B cell (primary cell): ENCODE data around the gene C1orf116. TPM values are rescaled to one million over a fixed set of nuclear protein-coding genes. Genes with fewer than 3 reads are reported as not detected.

ENCODE experiments used
- ATAC-seq: fragments of 200-7000 bp; cut with Tn5 transposase; one replicate; pipeline ENCODE4 v1.10.0; 2021; ENCODE audit warnings: low read depth, mild to moderate bottlenecking, moderate number of reproducible peaks, moderate library complexity
- CTCF ChIA-PET: fragments of 350-600 bp; sonication (Branson Sonifier 250); formaldehyde crosslinking; loops from one replicate; lab custom pipeline; 2021; ENCODE audit warnings: antibody characterized with exemption, inconsistent platforms; lab: Charles Lee
- POLR2A ChIA-PET: fragments of 350-600 bp; sonication (Branson Sonifier 250); formaldehyde crosslinking; loops from one replicate; lab custom pipeline; 2021; ENCODE audit warnings: antibody characterized with exemption; lab: Charles Lee
- DNase-seq: peaks from one replicate; pipeline ENCODE4 v3.0.0; 2013
- H2AFZ ChIP-seq: 2 replicates; pipeline ENCODE4 v1.6.1; 2012; ENCODE audit warnings: mild to moderate bottlenecking, low read depth, low read length; ENCODE audit not compliant: insufficient read depth, poor library complexity, severe bottlenecking
- H3K27ac ChIP-seq, 2 donors: 1 replicate in 1 of 2; 2 replicates in 1 of 2; pipeline ENCODE4 v1.5.1; 2012 to 2013; ENCODE audit warnings: low read length in 2 of 2, mild to moderate bottlenecking in 2 of 2, moderate library complexity in 1 of 2
- H3K27me3 ChIP-seq, 4 experiments: fragments of 200-600 bp in 1 of 4; sonication (generic) in 1 of 4; replicated peaks in 1 of 4; 1 replicate in 2 of 4; 2 replicates in 2 of 4; pipeline versions ENCODE4 v1.6.1 to v1.7.0; 2013 to 2016; ENCODE audit warnings: low read length in 3 of 4, mild to moderate bottlenecking in 2 of 4, mixed read lengths in 1 of 4, moderate library complexity in 1 of 4; ENCODE audit not compliant: insufficient read depth in 4 of 4, control insufficient read depth in 3 of 4; ENCODE audit errors: control extremely low read depth in 1 of 4
- H3K36me3 ChIP-seq, 2 experiments: replicated peaks in 1 of 2; 1 replicate in 1 of 2; 2 replicates in 1 of 2; pipeline versions ENCODE4 v1.6.1 to v1.7.1; 2013; ENCODE audit warnings: low read length in 1 of 2; ENCODE audit not compliant: insufficient read depth in 2 of 2, control insufficient read depth in 1 of 2; ENCODE audit errors: control extremely low read depth in 1 of 2, extremely low read depth in 1 of 2
- H3K4me1 ChIP-seq, 2 donors: fragments of 200-600 bp in 1 of 2; sonication (generic) in 1 of 2; 1 replicate in 1 of 2; 2 replicates in 1 of 2; pipeline versions ENCODE4 v1.5.1 to v1.6.1; 2013 to 2017; ENCODE audit warnings: low read length in 2 of 2; ENCODE audit not compliant: control insufficient read depth in 2 of 2, insufficient read depth in 2 of 2
- H3K4me2 ChIP-seq: replicated peaks from 2 replicates; pipeline ENCODE3; 2012; ENCODE audit warnings: mild to moderate bottlenecking, low read depth, low read length; ENCODE audit not compliant: poor library complexity, severe bottlenecking
- H3K4me3 ChIP-seq, 5 experiments: fragments of 200-600 bp in 1 of 5; sonication (generic) in 1 of 5; 1 replicate in 3 of 5; 2 replicates in 2 of 5; pipeline versions ENCODE4 v1.5.1 to v1.7.0; 2011 to 2016; ENCODE audit warnings: low read length in 4 of 5, mild to moderate bottlenecking in 4 of 5, low read depth in 2 of 5, control low read depth in 1 of 5, moderate library complexity in 1 of 5; ENCODE audit not compliant: insufficient read depth in 1 of 5; ENCODE audit errors: control extremely low read depth in 1 of 5, extremely low read depth in 1 of 5
- H3K79me2 ChIP-seq: fragments of 200-600 bp; sonication (generic); one replicate; pipeline ENCODE4 v1.6.0; 2016; ENCODE audit warnings: low read length; ENCODE audit not compliant: control insufficient read depth, insufficient read depth
- H3K9ac ChIP-seq: fragments of 200-600 bp; sonication (generic); 2 replicates; pipeline ENCODE4 v1.6.1; 2017; ENCODE audit warnings: mild to moderate bottlenecking, low read length, moderate library complexity
- H3K9me3 ChIP-seq, 3 donors: one replicate each; pipeline versions ENCODE4 v1.6.1 to v1.7.1; 2013; ENCODE audit warnings: low read length in 2 of 3; ENCODE audit not compliant: control insufficient read depth in 2 of 3, insufficient read depth in 1 of 3; ENCODE audit errors: control extremely low read depth in 1 of 3
- H4K20me1 ChIP-seq: 2 replicates; pipeline ENCODE4 v1.6.0; 2012; ENCODE audit warnings: mild to moderate bottlenecking, low read length; ENCODE audit not compliant: insufficient read depth, control insufficient read depth, poor library complexity, severe bottlenecking
- H3K27ac Mint-ChIP-seq: one replicate; pipeline ENCODE4 v1.8.0; 2021; ENCODE audit warnings: mixed read lengths
- H3K27me3 Mint-ChIP-seq: one replicate; pipeline ENCODE4 v1.8.0; 2021; ENCODE audit warnings: mixed read lengths
- H3K4me1 Mint-ChIP-seq: one replicate; pipeline ENCODE4 v1.8.0; 2021; ENCODE audit warnings: mixed read lengths
- H3K4me3 Mint-ChIP-seq: one replicate; pipeline ENCODE4 v1.8.0; 2021; ENCODE audit warnings: mixed read lengths
- H3K9me3 Mint-ChIP-seq: one replicate; pipeline ENCODE4 v1.8.0; 2022; ENCODE audit warnings: mixed read lengths; ENCODE audit not compliant: insufficient read depth
- EZH2 ChIP-seq: IDR thresholded peaks from 2 replicates; pipeline ENCODE4 v1.6.1; 2012; ENCODE audit warnings: borderline replicate concordance, low read depth, mild to moderate bottlenecking, moderate library complexity, low read length; ENCODE audit not compliant: insufficient read depth, poor library complexity, severe bottlenecking
- WGBS: methylation state at CpG from one replicate; pipeline ENCODE4 v1.1.5; 2013; ENCODE audit warnings: missing lambda C conversion rate; ENCODE audit not compliant: insufficient coverage; 5-methylcytosine and 5-hydroxymethylcytosine counted together
- intact Hi-C: fragments of 100-400 bp; cut with micrococcal nuclease; formaldehyde crosslinking; loops from one replicate; pipeline ENCODE4 v1.10.0; 2022
- polyA plus RNA-seq: library from polyadenylated mRNA; depleted of rRNA; stranded (reverse); fragments of >200 nt; gene quantifications from 2 replicates; pipeline ENCODE4 v1.2.3, GENCODE V29; 2012
- total RNA-seq, 2 donors: library from RNA; stranded (reverse); fragments of 120-200 nt in 1 of 2; gene quantifications; 1 replicate in 1 of 2; 2 replicates in 1 of 2; pipeline versions ENCODE4 v1.2.3 to v1.2.4, GENCODE V29; 2013 to 2022
- TF ChIP-seq, protein P1 (sequence below): fragments of 200-600 bp; IDR thresholded peaks from one replicate; pipeline ENCODE4 v1.8.0; 2022; ENCODE audit warnings: antibody characterized with exemption, mild to moderate bottlenecking

The C1orf116 gene
- total and polyA plus RNA-seq, 2 donors (not counting 1 experiment from before 2014, with no cell fraction given), result 0.09 TPM; not detected in 1

- Mint-ChIP-seq H3K9me3 (no peaks in the 10 kb centered on the region), H3K4me3 (no peak overlapping the region), H3K27me3 (peaks cover 17% of the 10 kb centered on the region), H3K27ac (no peak overlapping the region), H3K4me1 (peaks cover 2% of the 10 kb centered on the region)
- intact Hi-C loops, result loop anchor here (5.0 kb wide), 1 partner anchor 72 kb away; no protein-coding TSS in a partner anchor
- H3K4me1 ChIP-seq, result peaks cover 3 to 4% of the 10 kb centered on the region in 2 donors
- no peaks in the 10 kb centered on the region for H3K79me2 ChIP-seq
- no peaks in the 10 kb centered on the region for H4K20me1 ChIP-seq
- H3K27me3 ChIP-seq, result peaks cover 0 to 9% (median 2%) of the 10 kb centered on the region in 4 experiments
- H2AFZ ChIP-seq, result peak overlapping the region; percentile 55
- H3K9ac ChIP-seq, result no peak overlapping the region
- no peak overlapping the region for H3K27ac ChIP-seq
- TF ChIP-seq, protein P1, sequence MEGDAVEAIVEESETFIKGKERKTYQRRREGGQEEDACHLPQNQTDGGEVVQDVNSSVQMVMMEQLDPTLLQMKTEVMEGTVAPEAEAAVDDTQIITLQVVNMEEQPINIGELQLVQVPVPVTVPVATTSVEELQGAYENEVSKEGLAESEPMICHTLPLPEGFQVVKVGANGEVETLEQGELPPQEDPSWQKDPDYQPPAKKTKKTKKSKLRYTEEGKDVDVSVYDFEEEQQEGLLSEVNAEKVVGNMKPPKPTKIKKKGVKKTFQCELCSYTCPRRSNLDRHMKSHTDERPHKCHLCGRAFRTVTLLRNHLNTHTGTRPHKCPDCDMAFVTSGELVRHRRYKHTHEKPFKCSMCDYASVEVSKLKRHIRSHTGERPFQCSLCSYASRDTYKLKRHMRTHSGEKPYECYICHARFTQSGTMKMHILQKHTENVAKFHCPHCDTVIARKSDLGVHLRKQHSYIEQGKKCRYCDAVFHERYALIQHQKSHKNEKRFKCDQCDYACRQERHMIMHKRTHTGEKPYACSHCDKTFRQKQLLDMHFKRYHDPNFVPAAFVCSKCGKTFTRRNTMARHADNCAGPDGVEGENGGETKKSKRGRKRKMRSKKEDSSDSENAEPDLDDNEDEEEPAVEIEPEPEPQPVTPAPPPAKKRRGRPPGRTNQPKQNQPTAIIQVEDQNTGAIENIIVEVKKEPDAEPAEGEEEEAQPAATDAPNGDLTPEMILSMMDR, result peak; percentile 87
- TF ChIP-seq EZH2, result no peak
- peak; percentile 47 for ATAC-seq
- CTCF ChIA-PET, result interaction anchor here (0.6 to 5.1 kb wide), 21 partner anchors 8 to 538 kb away, joined by 3 to 26 read pairs (median 3); no protein-coding TSS in a partner anchor
- no peak overlapping the region for H3K4me3 ChIP-seq
- POLR2A ChIA-PET, result no interaction called here
- WGBS, result 53% methylated on average over 8 of the region's 9 CpGs
- no peaks in the 10 kb centered on the region for H3K9me3 ChIP-seq
- H3K4me2 ChIP-seq, result peak overlapping the region; percentile 11
- peak; percentile 57 for DNase-seq
- H3K36me3 ChIP-seq, result no peaks in the 10 kb centered on the region
Observed at GRCh38 chr1:207004931-207005830, 27.4 kb downstream of the C1orf116 start.

- Histone ChIP-seq H3K27me3 (peaks cover 0 to 9% (median 2%) of the 10 kb centered on the region in 4 experiments), H3K4me2 (no peak overlapping the region), H3K4me1 (peaks cover 3 to 4% of the 10 kb centered on the region in 2 donors), H3K27ac (no peak overlapping the region), H3K36me3 (no peaks in the 10 kb centered on the region), H4K20me1 (no peaks in the 10 kb centered on the region), H3K79me2 (no peaks in the 10 kb centered on the region), H3K9ac (no peak overlapping the region), H3K9me3 (no peaks in the 10 kb centered on the region), H2AFZ (no peak overlapping the region), H3K4me3 (no peak overlapping the region)
- Mint-ChIP-seq H3K4me3 (no peak overlapping the region), H3K9me3 (no peaks in the 10 kb centered on the region), H3K27ac (no peak overlapping the region), H3K27me3 (peaks cover 11% of the 10 kb centered on the region), H3K4me1 (peaks cover 2% of the 10 kb centered on the region)
- DNase-seq, result no peak
- intact Hi-C loops, result no loop called here
- CTCF ChIA-PET, result interaction anchor here (1.6 to 5.1 kb wide), 6 partner anchors 10 to 269 kb away, joined by 4 to 26 read pairs (median 8); no protein-coding TSS in a partner anchor
- POLR2A ChIA-PET, result no interaction called here
- no peak for TF ChIP-seq EZH2
- TF ChIP-seq, protein P1, result no peak
- WGBS, result 91% methylated on average over 4 of the region's 4 CpGs
- ATAC-seq, result no peak
Observed at GRCh38 chr1:207003210-207003609, 29.3 kb downstream of the C1orf116 start.
